BE2C (cell line): ENCODE results near the gene CA5B.

Source experiments
- DNase-seq: peaks from one replicate; pipeline ENCODE4 v3.0.0-alpha.2; 2020
- H3K27me3 ChIP-seq: fragments of 250-450 bp; sonication (Bioruptor Pico); 2 replicates; pipeline ENCODE4 v1.5.1; 2020; ENCODE audit warnings: mild to moderate bottlenecking
- H3K36me3 ChIP-seq: fragments of 250-450 bp; sonication (Bioruptor Pico); 2 replicates; pipeline ENCODE4 v1.5.1; 2020; ENCODE audit warnings: mild to moderate bottlenecking
- H3K4me1 ChIP-seq: fragments of 250-450 bp; sonication (Bioruptor Pico); 2 replicates; pipeline ENCODE4 v1.5.1; 2020
- H3K4me3 ChIP-seq: 2 replicates; pipeline ENCODE4 v1.5.1; 2011; ENCODE audit warnings: low read depth, low read length
- H3K9me3 ChIP-seq: fragments of 250-450 bp; sonication (Bioruptor Pico); 2 replicates; pipeline ENCODE4 v1.5.1; 2020
- CTCF ChIP-seq: IDR thresholded peaks from 2 replicates; pipeline ENCODE4 v1.5.1; 2012; ENCODE audit warnings: mild to moderate bottlenecking, low read depth, low read length

CA5B gene

GRCh38 chrX:15834827-15835595, 96.9 kb downstream of the CA5B start:
- Histone ChIP-seq H3K27me3 (no peaks in the 10 kb centered on the region), H3K4me1 (no peaks in the 10 kb centered on the region), H3K4me3 (no peak overlapping the region), H3K36me3 (no peaks in the 10 kb centered on the region), H3K9me3 (no peaks in the 10 kb centered on the region)
- no peak for DNase-seq
- no peak for TF ChIP-seq CTCF
